ENCODE measurements around the gene PIGT. TPM values are rescaled to one million over a fixed set of nuclear protein-coding genes. Genes with fewer than 3 reads are reported as not detected.

The PIGT gene
- total RNA-seq, 2 experiments from 2014 or later: 59.6 to 62.4 TPM

- no peaks in the 10 kb centered on the region for H3K36me3 Mint-ChIP-seq (ENCODE audit: low read depth)
- peaks cover 9% of the 10 kb centered on the region for H3K27me3 Mint-ChIP-seq (ENCODE audit: low read depth)
- DNase-seq: no peak
- no peak overlapping the region for H3K27ac Mint-ChIP-seq
- ATAC-seq: no peak
- ChIA-PET CTCF (interaction anchor here (1.0 to 4.8 kb wide), 5 partner anchors 19 to 92 kb away, joined by 3 to 34 read pairs (median 6); partner anchors contain the start of gene SYS1), POLR2A (no interaction called here)
- H3K4me3 Mint-ChIP-seq: no peak overlapping the region
- H3K9me3 Mint-ChIP-seq (ENCODE audit: insufficient read depth): no peaks in the 10 kb centered on the region
- peaks cover 29% of the 10 kb centered on the region for H3K4me1 Mint-ChIP-seq (ENCODE audit: low read depth)
These were observed 5.1 kb upstream of the PIGT start for GRCh38 chr20:45410887-45411286.

- no peak overlapping the region for H3K4me3 Mint-ChIP-seq
- ChIA-PET POLR2A (no interaction called here), CTCF (interaction anchor here (0.5 to 4.8 kb wide), 10 partner anchors 10 to 361 kb away, joined by 3 to 34 read pairs (median 6); partner anchors contain the start of gene SYS1)
- ATAC-seq (no peak), DNase-seq (no peak)
- H3K36me3 Mint-ChIP-seq (ENCODE audit: low read depth): peaks cover 4% of the 10 kb centered on the region
- H3K27ac Mint-ChIP-seq: no peak overlapping the region
- peaks cover 4% of the 10 kb centered on the region for H3K27me3 Mint-ChIP-seq (ENCODE audit: low read depth)
- no peaks in the 10 kb centered on the region for H3K9me3 Mint-ChIP-seq (ENCODE audit: insufficient read depth)
- peaks cover 34% of the 10 kb centered on the region for H3K4me1 Mint-ChIP-seq (ENCODE audit: low read depth)
These were observed 3.3 kb upstream of the PIGT start for GRCh38 chr20:45412653-45413052.

DNA sequence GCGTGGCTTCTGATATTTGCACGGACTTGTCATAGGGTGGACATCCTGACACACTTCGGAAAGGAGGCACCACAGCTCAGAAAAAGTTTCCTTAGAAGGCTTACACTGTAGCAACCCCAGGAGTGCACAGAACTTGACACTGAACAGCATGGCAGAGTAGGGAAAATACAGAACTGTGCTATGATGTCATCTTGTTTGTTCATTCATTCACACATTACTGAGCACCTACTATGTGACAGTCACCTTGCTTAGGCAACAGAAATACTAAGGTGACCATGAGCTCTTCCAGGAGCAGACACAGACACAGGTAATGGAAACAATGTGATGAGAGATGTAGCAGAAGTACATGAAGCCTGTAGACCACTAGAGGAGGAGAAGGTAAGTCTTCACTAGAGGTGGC is 2.5 kb upstream of the PIGT start:
- CTCF ChIA-PET: interaction anchor here (1.2 to 4.8 kb wide), 8 partner anchors 11 to 120 kb away, joined by 3 to 34 read pairs (median 7); partner anchors contain the start of gene SYS1
- peaks cover 2% of the 10 kb centered on the region for H3K27me3 Mint-ChIP-seq (ENCODE audit: low read depth)
- no peak overlapping the region for H3K4me3 Mint-ChIP-seq
- H3K4me1 Mint-ChIP-seq (ENCODE audit: low read depth): peaks cover 40% of the 10 kb centered on the region
- DNase-seq: no peak
- POLR2A ChIA-PET: no interaction called here
- no peaks in the 10 kb centered on the region for H3K9me3 Mint-ChIP-seq (ENCODE audit: insufficient read depth)
- H3K36me3 Mint-ChIP-seq (ENCODE audit: low read depth): peaks cover 8% of the 10 kb centered on the region
- ATAC-seq: no peak
- no peak overlapping the region for H3K27ac Mint-ChIP-seq

DNA sequence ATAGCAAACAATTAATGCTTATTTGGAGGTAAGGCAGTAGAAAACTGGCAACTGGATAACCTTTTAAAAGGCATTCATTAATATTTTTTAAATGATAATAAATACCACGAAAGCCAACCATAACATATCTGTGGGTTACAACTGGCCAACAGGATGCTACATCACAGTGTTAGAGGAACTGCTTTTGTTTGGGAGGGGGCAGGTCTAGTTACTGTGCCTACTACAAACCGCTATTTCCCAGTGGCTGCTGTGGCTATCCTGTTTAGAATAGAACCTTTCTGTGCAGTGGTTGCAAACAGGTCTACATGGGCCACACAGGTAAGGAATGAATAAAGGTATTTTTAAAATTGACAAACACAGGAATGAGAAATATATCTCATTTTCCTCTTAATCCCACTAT is 976 bp downstream of the PIGT start:
- CTCF ChIA-PET: interaction anchor here (1.6 to 5.5 kb wide), 5 partner anchors 20 to 56 kb away, joined by 5 to 33 read pairs (median 23); partner anchors contain the start of gene SYS1
- DNase-seq: peak; percentile 44
- POLR2A ChIA-PET: interaction anchor here (0.6 to 2.2 kb wide), 7 partner anchors 9 to 90 kb away, joined by 3 to 19 read pairs (median 8); partner anchors contain the start of genes DBNDD2, SDC4 and SYS1
- peak overlapping the region; percentile 90 for H3K27ac Mint-ChIP-seq
- no peaks in the 10 kb centered on the region for H3K9me3 Mint-ChIP-seq (ENCODE audit: insufficient read depth)
- peaks cover 2% of the 10 kb centered on the region for H3K27me3 Mint-ChIP-seq (ENCODE audit: low read depth)
- peaks cover 32% of the 10 kb centered on the region for H3K36me3 Mint-ChIP-seq (ENCODE audit: low read depth)
- H3K4me3 Mint-ChIP-seq: peak overlapping the region; percentile 93
- H3K4me1 Mint-ChIP-seq (ENCODE audit: low read depth): peaks cover 42% of the 10 kb centered on the region
- ATAC-seq: no peak

DNA sequence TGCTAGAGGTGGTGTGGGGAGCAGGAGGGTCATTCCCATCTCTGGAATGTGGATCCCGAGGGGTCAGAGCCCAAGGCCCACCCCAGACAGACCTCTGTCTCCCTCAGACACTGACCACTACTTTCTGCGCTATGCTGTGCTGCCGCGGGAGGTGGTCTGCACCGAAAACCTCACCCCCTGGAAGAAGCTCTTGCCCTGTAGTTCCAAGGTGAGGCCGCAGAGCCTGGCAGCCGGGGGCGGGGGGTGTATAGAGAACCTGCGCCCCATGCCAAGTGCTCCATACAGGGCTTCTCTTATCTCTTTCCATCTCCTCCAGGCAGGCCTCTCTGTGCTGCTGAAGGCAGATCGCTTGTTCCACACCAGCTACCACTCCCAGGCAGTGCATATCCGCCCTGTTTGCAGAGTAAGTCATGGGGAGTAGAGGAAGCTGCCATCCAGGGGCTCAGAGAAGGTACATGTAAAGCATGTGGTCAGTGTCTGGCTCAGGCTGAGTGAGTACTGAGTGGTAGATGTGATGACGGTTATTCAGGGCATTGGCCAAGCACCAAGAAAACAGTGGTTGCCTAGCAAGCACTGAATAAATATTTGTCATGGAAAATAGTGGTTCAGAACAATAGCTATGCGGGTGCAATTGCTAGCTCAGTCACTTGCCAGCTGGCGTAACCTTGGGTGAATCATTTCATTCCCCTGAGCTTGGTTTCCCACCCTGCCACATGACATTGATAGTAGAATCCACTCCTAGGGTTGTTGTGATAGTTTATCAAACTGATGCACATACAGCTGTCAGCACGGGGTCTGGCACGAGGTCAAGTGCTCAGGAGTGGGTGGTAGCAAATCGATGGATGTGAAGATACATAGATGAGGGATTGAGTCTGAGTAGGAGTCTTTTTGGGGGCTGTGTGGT is 3.5 kb downstream of the PIGT start:
- ATAC-seq: no peak
- Mint-ChIP-seq H3K36me3 (ENCODE audit: low read depth) (peaks cover 47% of the 10 kb centered on the region), H3K4me3 (no peak overlapping the region), H3K4me1 (ENCODE audit: low read depth) (peaks cover 33% of the 10 kb centered on the region), H3K27me3 (ENCODE audit: low read depth) (no peaks in the 10 kb centered on the region), H3K9me3 (ENCODE audit: insufficient read depth) (no peaks in the 10 kb centered on the region), H3K27ac (peak overlapping the region; percentile 65)
- DNase-seq: no peak
- POLR2A ChIA-PET: interaction anchor here (0.7 to 1.0 kb wide), 2 partner anchors 74 to 473 kb away, joined by 3 read pairs; no protein-coding TSS in a partner anchor
- CTCF ChIA-PET: interaction anchor here (2.4 to 5.5 kb wide), 3 partner anchors 18 to 56 kb away, joined by 14 to 40 read pairs (median 33); partner anchors contain the start of gene SYS1

DNA sequence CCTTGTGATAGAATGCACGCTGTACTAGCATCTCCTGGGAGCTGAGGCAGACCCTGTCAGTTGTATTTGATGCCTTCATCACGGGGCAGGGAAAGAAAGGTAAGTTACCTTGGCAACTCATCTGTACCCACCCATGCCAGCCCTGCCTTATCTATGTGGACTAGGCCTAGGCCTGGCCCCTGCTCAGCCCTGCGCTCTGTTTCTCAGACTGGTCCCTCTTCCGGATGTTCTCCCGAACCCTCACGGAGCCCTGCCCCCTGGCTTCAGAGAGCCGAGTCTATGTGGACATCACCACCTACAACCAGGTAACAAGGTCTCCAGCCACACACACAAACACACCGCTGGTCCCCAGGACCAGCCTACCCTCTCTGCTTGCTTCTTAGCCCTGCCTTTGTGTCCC is 4.2 kb downstream of the PIGT start:
- peaks cover 28% of the 10 kb centered on the region for H3K4me1 Mint-ChIP-seq (ENCODE audit: low read depth)
- no peak overlapping the region for H3K4me3 Mint-ChIP-seq
- CTCF ChIA-PET: interaction anchor here (2.4 to 5.5 kb wide), 3 partner anchors 17 to 57 kb away, joined by 14 to 40 read pairs (median 33); partner anchors contain the start of gene SYS1
- ATAC-seq (no peak), DNase-seq (no peak)
- POLR2A ChIA-PET: interaction anchor here (0.7 to 1.0 kb wide), 2 partner anchors 74 to 472 kb away, joined by 3 read pairs; no protein-coding TSS in a partner anchor
- H3K36me3 Mint-ChIP-seq (ENCODE audit: low read depth): peaks cover 52% of the 10 kb centered on the region
- H3K27me3 Mint-ChIP-seq (ENCODE audit: low read depth): no peaks in the 10 kb centered on the region
- no peak overlapping the region for H3K27ac Mint-ChIP-seq
- no peaks in the 10 kb centered on the region for H3K9me3 Mint-ChIP-seq (ENCODE audit: insufficient read depth)

- DNase-seq (no peak), ATAC-seq (no peak)
- H3K36me3 Mint-ChIP-seq (ENCODE audit: low read depth): peaks cover 57% of the 10 kb centered on the region
- H3K4me1 Mint-ChIP-seq (ENCODE audit: low read depth): peaks cover 2% of the 10 kb centered on the region
- ChIA-PET CTCF (interaction anchor here (1.0 to 1.2 kb wide), 2 partner anchors 14 to 50 kb away, joined by 3 to 4 read pairs; no protein-coding TSS in a partner anchor), POLR2A (no interaction called here)
- no peak overlapping the region for H3K27ac Mint-ChIP-seq
- H3K4me3 Mint-ChIP-seq: no peak overlapping the region
- H3K9me3 Mint-ChIP-seq (ENCODE audit: insufficient read depth): no peaks in the 10 kb centered on the region
- H3K27me3 Mint-ChIP-seq (ENCODE audit: low read depth): no peaks in the 10 kb centered on the region
These were observed 7.8 kb downstream of the PIGT start for GRCh38 chr20:45423700-45424099.

DNA sequence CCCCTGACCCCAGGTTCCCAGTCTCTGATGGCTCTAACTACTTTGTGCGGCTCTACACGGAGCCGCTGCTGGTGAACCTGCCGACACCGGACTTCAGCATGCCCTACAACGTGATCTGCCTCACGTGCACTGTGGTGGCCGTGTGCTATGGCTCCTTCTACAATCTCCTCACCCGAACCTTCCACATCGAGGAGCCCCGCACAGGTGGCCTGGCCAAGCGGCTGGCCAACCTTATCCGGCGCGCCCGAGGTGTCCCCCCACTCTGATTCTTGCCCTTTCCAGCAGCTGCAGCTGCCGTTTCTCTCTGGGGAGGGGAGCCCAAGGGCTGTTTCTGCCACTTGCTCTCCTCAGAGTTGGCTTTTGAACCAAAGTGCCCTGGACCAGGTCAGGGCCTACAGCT is 9.6 kb downstream of the PIGT start:
- H3K9me3 Mint-ChIP-seq (ENCODE audit: insufficient read depth): no peaks in the 10 kb centered on the region
- peaks cover 44% of the 10 kb centered on the region for H3K36me3 Mint-ChIP-seq (ENCODE audit: low read depth)
- H3K4me1 Mint-ChIP-seq (ENCODE audit: low read depth): no peaks in the 10 kb centered on the region
- no peaks in the 10 kb centered on the region for H3K27me3 Mint-ChIP-seq (ENCODE audit: low read depth)
- H3K27ac Mint-ChIP-seq: no peak overlapping the region
- ChIA-PET POLR2A (no interaction called here), CTCF (no interaction called here)
- H3K4me3 Mint-ChIP-seq: no peak overlapping the region
- DNase-seq: no peak
- no peak for ATAC-seq

DNA sequence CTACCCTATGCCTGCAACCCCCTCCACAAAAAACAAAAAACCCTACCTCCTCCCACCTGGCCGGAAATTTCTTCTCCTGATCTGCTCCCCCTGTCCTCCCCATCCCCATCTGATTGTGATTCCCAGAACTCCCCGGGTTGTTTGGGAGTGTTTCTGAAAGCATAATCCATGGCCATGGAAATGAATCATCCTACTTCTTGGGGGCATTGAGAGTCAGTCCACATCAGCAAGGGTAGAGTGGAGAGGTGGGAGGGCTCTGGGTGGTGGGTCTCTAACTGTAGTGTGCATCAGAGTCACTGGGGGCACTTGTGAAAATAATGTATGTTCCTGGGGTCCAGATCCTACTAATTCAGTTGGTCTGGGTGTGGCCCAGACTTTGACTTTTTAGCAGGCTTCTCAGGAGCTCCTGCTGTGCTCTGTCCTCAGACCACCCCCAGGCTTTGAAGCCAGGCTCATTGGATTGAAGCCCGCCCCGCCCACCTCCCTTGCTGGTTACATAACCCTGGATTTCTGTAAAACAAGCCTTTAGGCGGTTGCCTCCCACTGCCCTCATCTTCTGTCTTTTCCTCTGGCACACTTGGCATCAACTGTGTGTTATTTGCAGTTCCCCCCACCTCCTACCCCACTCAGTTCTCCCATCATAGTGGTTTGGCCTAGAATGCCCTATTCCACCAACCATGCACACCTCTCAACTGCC is 10.5 kb downstream of the PIGT start:
- H3K36me3 Mint-ChIP-seq (ENCODE audit: low read depth): peaks cover 43% of the 10 kb centered on the region
- no peak for DNase-seq
- H3K9me3 Mint-ChIP-seq (ENCODE audit: insufficient read depth): no peaks in the 10 kb centered on the region
- CTCF ChIA-PET: no interaction called here
- POLR2A ChIA-PET: no interaction called here
- peaks cover 3% of the 10 kb centered on the region for H3K4me1 Mint-ChIP-seq (ENCODE audit: low read depth)
- H3K4me3 Mint-ChIP-seq: no peak overlapping the region
- no peaks in the 10 kb centered on the region for H3K27me3 Mint-ChIP-seq (ENCODE audit: low read depth)
- ATAC-seq: no peak
- no peak overlapping the region for H3K27ac Mint-ChIP-seq

DNA sequence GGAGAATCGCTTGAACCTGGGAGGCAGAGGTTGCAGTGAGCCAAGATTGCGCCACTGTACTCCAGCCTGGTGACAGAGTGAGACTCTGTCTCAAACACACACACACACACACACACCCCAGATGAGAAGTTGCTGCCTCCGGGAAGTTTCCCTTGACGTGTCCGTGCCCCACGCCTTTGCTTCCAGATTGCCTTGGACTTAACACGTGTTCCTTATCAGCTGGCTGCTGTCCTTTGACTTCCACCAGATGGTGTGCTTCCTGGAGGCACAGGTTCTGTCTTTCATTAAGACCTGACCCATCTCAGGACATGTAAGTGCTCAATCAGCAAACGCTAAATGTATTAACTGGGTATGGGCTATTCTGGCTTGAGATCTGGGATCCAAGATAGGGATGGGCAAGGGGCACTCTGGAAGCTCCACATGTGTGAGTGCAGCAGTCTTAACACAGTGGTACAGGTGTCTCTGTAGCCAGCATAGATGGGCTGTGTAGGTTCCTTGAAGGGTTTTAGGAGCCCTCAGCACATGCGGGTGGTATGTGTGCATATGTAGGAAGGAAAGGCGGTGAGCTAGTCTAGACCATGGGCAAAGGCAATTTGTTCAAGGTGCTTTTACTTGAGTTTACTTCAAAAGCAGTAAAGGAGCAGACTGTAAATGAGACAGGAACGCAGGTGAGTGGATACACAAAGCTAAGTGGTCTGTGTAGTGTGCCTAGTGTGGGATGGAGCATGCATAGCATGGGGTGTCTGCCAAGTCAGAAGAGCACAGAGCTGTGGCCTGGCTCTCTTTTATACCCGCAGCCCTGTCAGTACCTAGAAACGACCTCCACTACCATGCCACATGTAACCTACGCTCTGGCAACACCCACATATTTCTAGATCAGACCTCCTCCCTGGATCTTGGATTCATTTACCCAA is 11.6 kb downstream of the PIGT start:
- H3K4me3 Mint-ChIP-seq: no peak overlapping the region
- no peak overlapping the region for H3K27ac Mint-ChIP-seq
- ChIA-PET CTCF (interaction anchor here (1.0 to 1.8 kb wide), 4 partner anchors 10 to 108 kb away, joined by 3 to 9 read pairs (median 6); no protein-coding TSS in a partner anchor), POLR2A (interaction anchor here (1.1 to 2.3 kb wide), 3 partner anchors 10 to 54 kb away, joined by 3 to 9 read pairs (median 5); partner anchors contain the start of gene PIGT)
- peaks cover 40% of the 10 kb centered on the region for H3K36me3 Mint-ChIP-seq (ENCODE audit: low read depth)
- no peaks in the 10 kb centered on the region for H3K9me3 Mint-ChIP-seq (ENCODE audit: insufficient read depth)
- no peaks in the 10 kb centered on the region for H3K27me3 Mint-ChIP-seq (ENCODE audit: low read depth)
- H3K4me1 Mint-ChIP-seq (ENCODE audit: low read depth): peaks cover 13% of the 10 kb centered on the region
- no peak for DNase-seq
- no peak for ATAC-seq
